HEK293 (cell line): ENCODE measurements around the gene PIGM.

Source experiments
- BCL11A ChIP-seq: fragments of 450-650 bp; formaldehyde crosslinking; IDR thresholded peaks from 2 replicates; pipeline ENCODE4 v1.5.1; 2016; ENCODE audit warnings: low read depth, missing biosample characterization, missing genetic modification characterization
- BCL6B ChIP-seq: fragments of 450-650 bp; formaldehyde crosslinking; IDR thresholded peaks from 2 replicates; pipeline ENCODE4 v1.5.1; 2017; ENCODE audit warnings: missing biosample characterization, missing genetic modification characterization
- HOXC10 ChIP-seq: sonication (generic); formaldehyde crosslinking; IDR thresholded peaks from 2 replicates; pipeline ENCODE4 v1.8.1; 2023; ENCODE audit warnings: mild to moderate bottlenecking, missing genetic modification reagents
- IKZF3 ChIP-seq: fragments of 450-650 bp; IDR thresholded peaks from 2 replicates; pipeline ENCODE4 v1.5.0; 2018; ENCODE audit warnings: missing biosample characterization, mild to moderate bottlenecking, missing genetic modification characterization, moderate library complexity
- KLF8 ChIP-seq: fragments of 450-650 bp; formaldehyde crosslinking; IDR thresholded peaks from 2 replicates; pipeline ENCODE4 v1.5.1; 2016; ENCODE audit warnings: missing biosample characterization, missing genetic modification characterization
- MYNN ChIP-seq: fragments of 450-650 bp; formaldehyde crosslinking; IDR thresholded peaks from 2 replicates; pipeline ENCODE4 v1.5.1; 2016; ENCODE audit warnings: missing biosample characterization, missing genetic modification characterization, borderline replicate concordance
- MZF1 ChIP-seq: fragments of 450-650 bp; formaldehyde crosslinking; IDR thresholded peaks from 2 replicates; pipeline ENCODE4 v1.5.1; 2017; ENCODE audit warnings: missing biosample characterization, missing genetic modification characterization, borderline replicate concordance
- OVOL3 ChIP-seq: fragments of 450-650 bp; formaldehyde crosslinking; IDR thresholded peaks from 2 replicates; pipeline ENCODE4 v1.5.1; 2016; ENCODE audit warnings: missing biosample characterization, missing genetic modification characterization
- PRDM1 ChIP-seq: fragments of 450-650 bp; formaldehyde crosslinking; IDR thresholded peaks from 2 replicates; pipeline ENCODE4; 2016; ENCODE audit warnings: missing biosample characterization, missing genetic modification characterization
- SCRT1 ChIP-seq: fragments of 450-650 bp; formaldehyde crosslinking; IDR thresholded peaks from 2 replicates; pipeline ENCODE4 v1.5.1; 2016; ENCODE audit warnings: missing biosample characterization, missing genetic modification characterization, borderline replicate concordance
- SP2 ChIP-seq: fragments of 450-650 bp; formaldehyde crosslinking; IDR thresholded peaks from 2 replicates; pipeline ENCODE4 v1.5.1; 2016; ENCODE audit warnings: missing biosample characterization, missing genetic modification characterization
- TRIM28 ChIP-seq: IDR thresholded peaks from 2 replicates; pipeline ENCODE4 v1.6.1; 2011; ENCODE audit warnings: low read length, control low read depth, borderline replicate concordance
- ZBTB11 ChIP-seq: fragments of 450-650 bp; formaldehyde crosslinking; conservative IDR thresholded peaks from 2 replicates; pipeline ENCODE4 v1.5.1; 2016; ENCODE audit warnings: low read depth, missing biosample characterization, missing genetic modification characterization
- ZBTB20 ChIP-seq: fragments of 450-650 bp; formaldehyde crosslinking; IDR thresholded peaks from 2 replicates; pipeline ENCODE4 v1.5.1; 2016; ENCODE audit warnings: missing biosample characterization, missing genetic modification characterization
- ZBTB48 ChIP-seq: fragments of 450-650 bp; formaldehyde crosslinking; IDR thresholded peaks from 2 replicates; pipeline ENCODE4 v1.5.1; 2016; ENCODE audit warnings: missing biosample characterization, missing genetic modification characterization
- ZNF10 ChIP-seq: fragments of 450-650 bp; formaldehyde crosslinking; IDR thresholded peaks from 2 replicates; pipeline ENCODE4 v1.5.1; 2017; ENCODE audit warnings: missing biosample characterization, missing genetic modification characterization
- ZNF112 ChIP-seq: fragments of 450-650 bp; formaldehyde crosslinking; IDR thresholded peaks from 2 replicates; pipeline ENCODE4 v1.5.0; 2017; ENCODE audit warnings: missing biosample characterization, missing genetic modification characterization
- ZNF175 ChIP-seq: fragments of 450-650 bp; formaldehyde crosslinking; IDR thresholded peaks from 2 replicates; pipeline ENCODE4 v1.5.1; 2016; ENCODE audit warnings: missing biosample characterization, missing genetic modification characterization
- ZNF184 ChIP-seq: fragments of 450-650 bp; IDR thresholded peaks from 2 replicates; pipeline ENCODE4 v1.5.1; 2018; ENCODE audit warnings: missing biosample characterization, mild to moderate bottlenecking, missing genetic modification characterization
- ZNF214 ChIP-seq: fragments of 450-650 bp; formaldehyde crosslinking; IDR thresholded peaks from 2 replicates; pipeline ENCODE4 v1.5.1; 2017; ENCODE audit warnings: missing biosample characterization, mild to moderate bottlenecking, missing genetic modification characterization, borderline replicate concordance
- ZNF223 ChIP-seq: fragments of 450-650 bp; formaldehyde crosslinking; IDR thresholded peaks from 2 replicates; pipeline ENCODE4 v1.5.1; 2016; ENCODE audit warnings: missing biosample characterization, missing genetic modification characterization
- ZNF335 ChIP-seq: fragments of 450-650 bp; formaldehyde crosslinking; conservative IDR thresholded peaks from 2 replicates; pipeline ENCODE4 v1.5.1; 2016; ENCODE audit warnings: missing biosample characterization, missing genetic modification characterization
- ZNF366 ChIP-seq: fragments of 450-650 bp; formaldehyde crosslinking; conservative IDR thresholded peaks from 2 replicates; pipeline ENCODE4 v1.5.1; 2016; ENCODE audit warnings: missing biosample characterization, missing genetic modification characterization
- ZNF391 ChIP-seq: fragments of 450-650 bp; formaldehyde crosslinking; IDR thresholded peaks from 2 replicates; pipeline ENCODE4 v1.5.1; 2016; ENCODE audit warnings: low read depth, missing biosample characterization, missing genetic modification characterization, borderline replicate concordance
- ZNF449 ChIP-seq: fragments of 450-650 bp; formaldehyde crosslinking; IDR thresholded peaks from 2 replicates; pipeline ENCODE4 v1.5.1; 2017; ENCODE audit warnings: missing biosample characterization, mild to moderate bottlenecking, missing genetic modification characterization, moderate library complexity
- ZNF548 ChIP-seq: fragments of 450-650 bp; formaldehyde crosslinking; IDR thresholded peaks from 2 replicates; pipeline ENCODE4 v1.5.1; 2016; ENCODE audit warnings: missing biosample characterization, missing genetic modification characterization
- ZNF580 ChIP-seq: fragments of 450-650 bp; formaldehyde crosslinking; IDR thresholded peaks from 2 replicates; pipeline ENCODE4 v1.5.1; 2016; ENCODE audit warnings: missing biosample characterization, missing genetic modification characterization
- ZNF600 ChIP-seq: fragments of 450-650 bp; formaldehyde crosslinking; IDR thresholded peaks from 2 replicates; pipeline ENCODE4 v1.5.1; 2016; ENCODE audit warnings: missing biosample characterization, missing genetic modification characterization
- ZNF664 ChIP-seq: fragments of 450-650 bp; formaldehyde crosslinking; IDR thresholded peaks from 2 replicates; pipeline ENCODE4 v1.5.1; 2016; ENCODE audit warnings: missing biosample characterization, missing genetic modification characterization
- ZNF701 ChIP-seq: fragments of 450-650 bp; formaldehyde crosslinking; IDR thresholded peaks from 2 replicates; pipeline ENCODE4 v1.5.1; 2016; ENCODE audit warnings: missing biosample characterization, missing genetic modification characterization
- ZNF76 ChIP-seq: fragments of 450-650 bp; formaldehyde crosslinking; IDR thresholded peaks from 2 replicates; pipeline ENCODE4; 2016; ENCODE audit warnings: low read depth, missing biosample characterization, missing genetic modification characterization, borderline replicate concordance
- ZNF776 ChIP-seq: fragments of 450-650 bp; formaldehyde crosslinking; IDR thresholded peaks from 2 replicates; pipeline ENCODE4 v1.5.0; 2017; ENCODE audit warnings: missing biosample characterization, missing genetic modification characterization, borderline replicate concordance
- ZNF792 ChIP-seq: fragments of 450-650 bp; formaldehyde crosslinking; IDR thresholded peaks from 2 replicates; pipeline ENCODE4 v1.5.1; 2016; ENCODE audit warnings: missing biosample characterization, missing genetic modification characterization
- ZSCAN4 ChIP-seq: fragments of 450-650 bp; formaldehyde crosslinking; IDR thresholded peaks from 2 replicates; pipeline ENCODE4 v1.5.1; 2017; ENCODE audit warnings: missing biosample characterization, missing genetic modification characterization

PIGM gene

GRCh38 chr1:160030657-160031364 lies 979 bp downstream of the PIGM start (continued):
- TF ChIP-seq ZBTB11 (tag by site-specific recombination), result peak; percentile 61; the same call in 1 of the 2 replicates
- no peak for TF ChIP-seq BCL6B (tag by site-specific recombination)
- TF ChIP-seq ZNF792 (tag by site-specific recombination), result no peak
- TF ChIP-seq ZNF548 (tag by site-specific recombination), result no peak
- no peak for TF ChIP-seq OVOL3 (tag by site-specific recombination)
- no peak for TF ChIP-seq ZNF449 (tag by site-specific recombination)
- TF ChIP-seq ZNF580 (tag by site-specific recombination), result no peak
- no peak for TF ChIP-seq ZNF776 (tag by site-specific recombination)
- no peak for TF ChIP-seq ZNF112 (tag by site-specific recombination)
- TF ChIP-seq ZNF335 (tag by site-specific recombination), result no peak
- no peak for TF ChIP-seq ZNF184 (tag by site-specific recombination)
- TF ChIP-seq ZNF391 (tag by site-specific recombination), result no peak
- TF ChIP-seq ZBTB48, result no peak
- TF ChIP-seq IKZF3 (tag by site-specific recombination), result no peak
- no peak for TF ChIP-seq ZNF214 (tag by site-specific recombination)
- peak; percentile 83 for TF ChIP-seq ZNF10 (tag by site-specific recombination)
- 0 out of 2 replicates have a peak, but pooled peaks have one; percentile 17 for TF ChIP-seq KLF8 (tag by site-specific recombination)
- no peak for TF ChIP-seq MZF1 (tag by site-specific recombination)
- peak; percentile 63 for TF ChIP-seq PRDM1
- no peak for TF ChIP-seq TRIM28
- TF ChIP-seq ZNF701 (tag by site-specific recombination), result no peak
- no peak for TF ChIP-seq ZBTB20
- TF ChIP-seq MYNN (tag by site-specific recombination), result no peak
- TF ChIP-seq ZNF600 (tag by site-specific recombination), result peak; percentile 75
- TF ChIP-seq SCRT1 (tag by site-specific recombination), result no peak
- no peak for TF ChIP-seq BCL11A (tag by site-specific recombination)
- TF ChIP-seq HOXC10 (CRISPR knock-in tag), result no peak
- TF ChIP-seq ZSCAN4, result no peak
- TF ChIP-seq ZNF223 (tag by site-specific recombination), result no peak
- TF ChIP-seq SP2, result peak; percentile 61
- TF ChIP-seq ZNF76 (tag by site-specific recombination), result peak; percentile 80
- no peak for TF ChIP-seq ZNF366 (tag by site-specific recombination)
- no peak for TF ChIP-seq ZNF664
- no peak for TF ChIP-seq ZNF175 (tag by site-specific recombination)
